Heart left ventricle (tissue), 16 donors: ENCODE data around the gene TTLL11. TPM values are rescaled to one million over a fixed set of nuclear protein-coding genes. Genes with fewer than 3 reads are reported as not detected.

Experiments used
- ATAC-seq, 4 donors: fragments of 200-7000 bp; cut with Tn5 transposase; one replicate each; pipeline ENCODE4 v1.9.1; 2020 to 2022; ENCODE audit warnings: moderate library complexity in 4 of 4, mild to moderate bottlenecking in 3 of 4, moderate number of reproducible peaks in 1 of 4
- DNase-seq, 5 donors: peaks; one replicate each; pipeline ENCODE4 v3.0.0-alpha.2; 2020
- H3K27ac ChIP-seq, 12 donors: fragments of 200-600 bp; sonication (generic) in 4 of 12; one replicate each; pipeline versions ENCODE4 v1.5.0 to v1.8.0; 2016 to 2022; ENCODE audit warnings: mild to moderate bottlenecking in 2 of 12
- H3K27me3 ChIP-seq, 9 donors: fragments of 200-600 bp; sonication (generic) in 2 of 9; one replicate each; pipeline versions ENCODE4 v1.5.1 to v1.8.0; 2016 to 2022; ENCODE audit warnings: mild to moderate bottlenecking in 3 of 9
- H3K36me3 ChIP-seq, 9 donors: fragments of 200-600 bp; sonication (generic) in 2 of 9; one replicate each; pipeline versions ENCODE4 v1.5.0 to v1.8.0; 2018 to 2022; ENCODE audit warnings: mild to moderate bottlenecking in 2 of 9
- H3K4me1 ChIP-seq, 12 donors: fragments of 200-600 bp; sonication (generic) in 4 of 12; one replicate each; pipeline versions ENCODE4 v1.5.0 to v1.8.0; 2016 to 2022; ENCODE audit warnings: mild to moderate bottlenecking in 3 of 12
- H3K4me3 ChIP-seq, 12 donors: fragments of 200-600 bp; sonication (generic) in 4 of 12; one replicate each; pipeline versions ENCODE4 v1.5.0 to v1.8.0; 2017 to 2022; ENCODE audit warnings: mild to moderate bottlenecking in 9 of 12, moderate library complexity in 4 of 12
- H3K9me3 ChIP-seq, 12 donors: fragments of 200-600 bp; sonication (generic) in 4 of 12; one replicate each; pipeline versions ENCODE4 v1.5.0 to v1.8.0; 2016 to 2022; ENCODE audit warnings: mild to moderate bottlenecking in 1 of 12
- POLR2A ChIP-seq, 2 donors: fragments of 450-650 bp; IDR thresholded peaks; one replicate each; pipeline ENCODE4 v1.6.1; 2017; ENCODE audit warnings: antibody characterized with exemption in 2 of 2, mild to moderate bottlenecking in 2 of 2, moderate library complexity in 2 of 2
- WGBS, 4 donors: extraction: QIAGEN DNeasy Blood & Tissue Kit in 2 of 4; methylation state at CpG; one replicate each; pipeline versions ENCODE4 v1.1.5 to v1.1.7; 2013 to 2018; 5-methylcytosine and 5-hydroxymethylcytosine counted together
- intact Hi-C, 10 donors: fragments of 100-400 bp; cut with DNase I; formaldehyde crosslinking; loops; one replicate each; pipeline versions ENCODE4 v1.11.1 to v1.14.2; 2022
- polyA plus RNA-seq, 2 donors: library from polyadenylated mRNA; stranded (reverse); fragments of 200-250 nt; gene quantifications; one replicate each; pipeline ENCODE4 v1.2.3, GENCODE V29; 2013
- total RNA-seq, 9 donors: library from RNA; depleted of rRNA in 2 of 9; stranded (reverse); fragments of >200 nt in 2 of 9; fragmentation: NEBNext Ultra II Directional in 3 of 9; extraction: Animal tissue kit (Norgen Biotek cat#: 25700) in 3 of 9; gene quantifications; one replicate each; pipeline versions ENCODE4 v1.1.0 to v1.2.4, GENCODE V29; 2016 to 2023
- TF ChIP-seq, protein P1 (sequence below), 12 donors: fragments of 200-600 bp; sonication (generic) in 4 of 12; IDR thresholded peaks; one replicate each; pipeline versions ENCODE4 v1.5.0 to v1.8.0; 2018 to 2022; ENCODE audit warnings: antibody characterized with exemption in 12 of 12, mild to moderate bottlenecking in 5 of 12
- donor health status: ischemic (EF 13 %, LVEDD 7.1; RV severe dilation, severe dysfunction).
- donor health status: healthy with polysubstance abuse.
- donor health status: DM: no; HTN: yes; CAD: no.
- donor health status: DM: no; HTN: no; CAD: no.
- donor health status: ischemic (EF 25% LVEDD 6.9; RV normal size, moderate dysfunction).
- donor health status: ischemic (EF 25% LVEDD 5.7; RV mildly dilated, moderate dysfunction).
- donor health status: healthy.
- donor health status: DM: yes; HTN: yes; CAD: no.
- donor health status: ischemic (EF 35%, LVEDD 5.7; RV mildly dilated, moderate dysfunction).
- donor health status: nonischemic (EF 11% LVEDD 7.7; RV severe dilation, severe dysfunction).
- donor health status: DM: yes; HTN: yes; CAD: no.
- donor health status: PGD.
- donor health status: ischemic (EF 29% LVEDD 5.4; RV normal size, mild dysfunction).
- donor health status: nonischemic (EF 23%, LVEDD 6.1; RV moderate dilation, normal function).

The TTLL11 gene
- total and polyA plus RNA-seq, 11 donors, result 2.7 to 10.9 (median 7.9) TPM

DNA sequence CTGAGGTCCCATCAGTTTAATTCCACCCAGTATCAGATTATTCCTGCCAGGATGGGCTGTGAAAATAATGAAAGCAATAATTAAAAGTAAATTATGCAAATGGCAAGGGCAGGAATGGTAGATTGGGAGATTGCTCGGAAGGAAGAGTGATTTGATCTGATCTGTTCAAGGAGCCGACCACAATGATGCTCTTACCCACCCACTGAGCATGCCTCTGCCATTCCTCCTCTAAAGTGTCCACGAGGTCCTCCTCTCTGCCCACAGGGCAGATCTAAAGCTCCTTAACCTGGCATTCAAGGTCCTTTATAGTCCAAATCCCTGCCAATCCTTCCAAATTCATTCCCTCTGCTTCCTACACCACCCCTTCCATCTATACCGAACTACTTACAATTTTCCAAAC, 147.8 kb downstream of the TTLL11 start:
- Histone ChIP-seq H3K4me3 (no peak overlapping the region), H3K27me3 (no peaks in the 10 kb centered on the region), H3K9me3 (no peaks in the 10 kb centered on the region), H3K4me1 (no peaks in the 10 kb centered on the region), H3K36me3 (no peaks in the 10 kb centered on the region), H3K27ac (no peak overlapping the region)
- WGBS, 4 donors, result 88 to 96% (median 93%) methylated on average over 4 of the region's 4 CpGs
- ATAC-seq (no peak), DNase-seq (no peak)
- intact Hi-C loops, result no loop called here
- TF ChIP-seq POLR2A (IDR thresholded peaks at IDR 0.05), result no peak
- TF ChIP-seq, protein P1, sequence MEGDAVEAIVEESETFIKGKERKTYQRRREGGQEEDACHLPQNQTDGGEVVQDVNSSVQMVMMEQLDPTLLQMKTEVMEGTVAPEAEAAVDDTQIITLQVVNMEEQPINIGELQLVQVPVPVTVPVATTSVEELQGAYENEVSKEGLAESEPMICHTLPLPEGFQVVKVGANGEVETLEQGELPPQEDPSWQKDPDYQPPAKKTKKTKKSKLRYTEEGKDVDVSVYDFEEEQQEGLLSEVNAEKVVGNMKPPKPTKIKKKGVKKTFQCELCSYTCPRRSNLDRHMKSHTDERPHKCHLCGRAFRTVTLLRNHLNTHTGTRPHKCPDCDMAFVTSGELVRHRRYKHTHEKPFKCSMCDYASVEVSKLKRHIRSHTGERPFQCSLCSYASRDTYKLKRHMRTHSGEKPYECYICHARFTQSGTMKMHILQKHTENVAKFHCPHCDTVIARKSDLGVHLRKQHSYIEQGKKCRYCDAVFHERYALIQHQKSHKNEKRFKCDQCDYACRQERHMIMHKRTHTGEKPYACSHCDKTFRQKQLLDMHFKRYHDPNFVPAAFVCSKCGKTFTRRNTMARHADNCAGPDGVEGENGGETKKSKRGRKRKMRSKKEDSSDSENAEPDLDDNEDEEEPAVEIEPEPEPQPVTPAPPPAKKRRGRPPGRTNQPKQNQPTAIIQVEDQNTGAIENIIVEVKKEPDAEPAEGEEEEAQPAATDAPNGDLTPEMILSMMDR (IDR thresholded peaks at IDR 0.05), result no peak

DNA sequence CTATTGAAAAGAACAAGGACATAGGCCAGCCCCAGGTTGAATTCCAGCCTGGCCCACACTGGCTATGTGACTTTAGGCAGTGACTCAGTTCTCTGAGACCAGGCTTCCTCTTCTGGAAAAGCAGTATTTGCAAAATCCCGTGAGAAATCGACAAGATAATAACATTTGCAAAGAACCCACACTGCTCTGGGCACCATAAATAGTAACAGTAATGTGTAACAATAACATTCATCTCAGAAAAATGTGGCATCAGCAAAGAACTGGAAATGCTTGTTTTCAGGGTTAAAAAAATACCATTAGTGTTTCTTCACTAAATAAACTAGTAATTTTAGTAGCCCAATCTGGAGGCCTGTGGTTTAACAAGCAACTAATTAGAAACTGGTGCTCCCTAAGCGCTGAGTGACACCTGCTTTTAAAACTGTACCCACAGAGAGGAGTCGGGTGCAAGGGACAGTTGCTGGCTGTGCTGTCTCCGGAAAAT, 148.4 kb downstream of the TTLL11 start:
- no peak overlapping the region for H3K27ac ChIP-seq
- no peak for ATAC-seq
- DNase-seq, result no peak
- H3K9me3 ChIP-seq, result no peaks in the 10 kb centered on the region
- 83 to 87% (median 85%) methylated on average over 5 of the region's 5 CpGs for WGBS, 4 donors
- H3K4me1 ChIP-seq, result no peaks in the 10 kb centered on the region
- no peaks in the 10 kb centered on the region for H3K36me3 ChIP-seq
- H3K4me3 ChIP-seq, result no peak overlapping the region
- TF ChIP-seq, protein P1 (IDR thresholded peaks at IDR 0.05), result no peak
- TF ChIP-seq POLR2A (IDR thresholded peaks at IDR 0.05), result no peak
- intact Hi-C loops, result no loop called here
- H3K27me3 ChIP-seq, result no peaks in the 10 kb centered on the region

DNA sequence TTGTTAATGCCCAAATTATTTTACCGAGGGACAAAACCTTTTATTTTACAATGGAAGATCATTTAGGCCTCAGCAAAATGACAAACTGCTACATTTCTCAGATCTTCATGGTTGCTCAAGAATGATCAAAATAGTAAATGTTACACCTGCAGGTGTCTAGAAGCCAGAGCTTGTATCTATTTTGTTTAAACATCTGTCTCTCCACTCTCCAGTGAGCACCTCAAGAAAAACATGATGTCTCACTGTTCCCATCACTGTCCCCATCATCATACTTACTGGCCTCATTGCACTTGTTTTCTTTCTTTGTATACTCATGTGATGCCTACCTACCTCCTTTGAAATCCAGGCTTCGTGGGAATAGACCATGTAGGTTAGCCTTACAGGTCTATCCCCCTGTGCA, 149.6 kb downstream of the TTLL11 start:
- DNase-seq (no peak), ATAC-seq (no peak)
- H3K4me1 ChIP-seq, result no peaks in the 10 kb centered on the region
- no peak for TF ChIP-seq POLR2A (IDR thresholded peaks at IDR 0.05)
- TF ChIP-seq, protein P1 (IDR thresholded peaks at IDR 0.05), result no peak
- H3K9me3 ChIP-seq, result no peaks in the 10 kb centered on the region
- no peaks in the 10 kb centered on the region for H3K27me3 ChIP-seq
- WGBS, 4 donors, result 97 to 99% (median 98%) methylated on average over 2 of the region's 2 CpGs
- intact Hi-C loops, result no loop called here
- H3K36me3 ChIP-seq, result no peaks in the 10 kb centered on the region
- no peak overlapping the region for H3K4me3 ChIP-seq
- no peak overlapping the region for H3K27ac ChIP-seq

DNA sequence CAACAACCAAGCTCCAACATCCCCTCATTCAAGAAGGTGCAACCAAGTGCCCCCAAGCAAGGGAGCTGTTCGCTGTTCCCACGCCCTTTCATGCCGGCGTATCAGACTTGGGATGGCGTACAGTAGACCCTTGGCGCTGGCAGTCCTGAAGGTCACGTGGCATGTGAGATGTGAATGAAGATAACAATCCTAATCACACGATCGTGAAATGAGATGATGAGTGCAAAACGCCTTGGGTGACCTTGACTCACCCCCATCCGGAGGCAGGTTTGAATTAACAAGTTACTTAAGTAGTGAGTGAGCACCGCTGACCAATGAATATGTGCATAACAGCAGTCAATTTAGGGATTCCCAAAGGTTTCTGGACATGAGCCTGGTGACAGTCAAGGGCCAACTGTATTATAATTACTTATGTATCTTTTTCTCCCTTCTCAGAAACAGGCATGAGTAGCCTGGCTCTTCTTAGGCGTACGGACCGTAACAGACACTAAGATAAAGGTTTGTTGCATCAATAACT, 150.2 kb downstream of the TTLL11 start:
- WGBS, 4 donors, result 94 to 96% (median 95%) methylated on average over 15 of the region's 15 CpGs
- intact Hi-C loops, result no loop called here
- ATAC-seq, result no peak

More for the DNA sequence above, 150.2 kb downstream of the TTLL11 start:
- Histone ChIP-seq H3K36me3 (no peaks in the 10 kb centered on the region), H3K4me1 (no peaks in the 10 kb centered on the region), H3K9me3 (no peaks in the 10 kb centered on the region), H3K4me3 (no peak overlapping the region), H3K27me3 (no peaks in the 10 kb centered on the region), H3K27ac (no peak overlapping the region)
- no peak for TF ChIP-seq POLR2A (IDR thresholded peaks at IDR 0.05)
- TF ChIP-seq, protein P1 (IDR thresholded peaks at IDR 0.05), result no peak
- DNase-seq, result no peak
